Aorta (tissue), 5 donors: ENCODE measurements around the gene RNF151. TPM values are rescaled to one million over a fixed set of nuclear protein-coding genes. Genes with fewer than 3 reads are reported as not detected.
"Not testable (repeated sequence)": the region's sequence is repeated elsewhere in the genome, so short reads cannot be mapped to it uniquely, and the experiment has no call there.

Source experiments
- ATAC-seq: fragments of 200-7000 bp; cut with Tn5 transposase; one replicate; pipeline ENCODE4 v1.9.1; 2022; ENCODE audit warnings: moderate library complexity; ENCODE audit not compliant: low FRiP score
- DNase-seq, 2 donors: peaks; one replicate each; pipeline ENCODE4 v3.0.0-alpha.2; 2020
- H3K27ac ChIP-seq, 2 donors: one replicate each; pipeline ENCODE4 v1.5.1; 2013; ENCODE audit warnings: low read length in 2 of 2, mild to moderate bottlenecking in 2 of 2, moderate library complexity in 2 of 2, control low read depth in 1 of 2, inconsistent platforms in 1 of 2, low read depth in 1 of 2
- H3K27me3 ChIP-seq, 2 donors: one replicate each; pipeline ENCODE4 v1.6.1; 2013; ENCODE audit warnings: control low read depth in 1 of 2, low read length in 1 of 2, mild to moderate bottlenecking in 1 of 2, moderate library complexity in 1 of 2; ENCODE audit not compliant: insufficient read depth in 2 of 2, control insufficient read depth in 1 of 2
- H3K36me3 ChIP-seq, 2 donors: one replicate each; pipeline ENCODE4 v1.6.1; 2013; ENCODE audit warnings: control low read depth in 1 of 2, low read length in 1 of 2, mild to moderate bottlenecking in 1 of 2; ENCODE audit not compliant: insufficient read depth in 2 of 2, control insufficient read depth in 1 of 2
- H3K4me1 ChIP-seq, 2 donors: one replicate each; pipeline ENCODE4 v1.6.1; 2013; ENCODE audit warnings: low read length in 2 of 2, control low read depth in 1 of 2, mild to moderate bottlenecking in 1 of 2, moderate library complexity in 1 of 2; ENCODE audit not compliant: insufficient read depth in 2 of 2, control insufficient read depth in 1 of 2
- H3K4me3 ChIP-seq, 2 donors: one replicate each; pipeline ENCODE4 v1.5.1; 2013; ENCODE audit warnings: low read length in 2 of 2, control low read depth in 1 of 2, mild to moderate bottlenecking in 1 of 2
- H3K9me3 ChIP-seq: one replicate; pipeline ENCODE4 v1.6.1; 2013; ENCODE audit warnings: mild to moderate bottlenecking, low read length; ENCODE audit not compliant: control insufficient read depth
- WGBS, 2 donors: extraction: QIAGEN DNeasy Blood & Tissue Kit; methylation state at CpG; one replicate each; pipeline ENCODE4 v1.1.7; 2013; 5-methylcytosine and 5-hydroxymethylcytosine counted together
- intact Hi-C, 2 donors: fragments of 100-400 bp; cut with DNase I; formaldehyde crosslinking; loops; one replicate each; pipeline versions ENCODE4 v1.14.2 to v1.15.0; 2022
- polyA plus RNA-seq, 2 donors: library from polyadenylated mRNA; stranded (reverse); fragments of 200-250 nt; gene quantifications; one replicate each; pipeline ENCODE4 v1.2.3, GENCODE V29; 2013
- total RNA-seq, 2 donors: library from RNA; stranded (reverse); fragmentation: NEBNext Ultra II Directional; extraction: Animal tissue kit (Norgen Biotek cat#: 25700); gene quantifications; one replicate each; pipeline ENCODE4 v1.2.1, GENCODE V29; 2021
- donor health status: healthy with polysubstance abuse.
- donor health status: Bipolar disorder and iron deficiency.
- donor health status: DM: no; HTN: no; CAD: no.
- donor health status: DM: no; HTN: no; CAD: no.
- donor health status: DM: yes; HTN: yes; CAD: no.

The RNF151 gene
- total and polyA plus RNA-seq, 4 donors = not detected

- Histone ChIP-seq H3K27ac (no peak overlapping the region), H3K4me3 (no peak overlapping the region), H3K36me3 (peaks cover 0 to 4% of the 10 kb centered on the region in 2 donors), H3K27me3 (no peaks in the 10 kb centered on the region), H3K9me3 (no peaks in the 10 kb centered on the region), H3K4me1 (no peaks in the 10 kb centered on the region)
- intact Hi-C loops = no loop called here
- 92 to 93% methylated on average over 11 of the region's 11 CpGs for WGBS, 2 donors
- DNase-seq (peak in 1 of 2 donors; percentile 56), ATAC-seq (no peak)
These were observed 29.6 kb upstream of the RNF151 start for GRCh38 chr16:1936945-1937479.

- H3K27ac ChIP-seq = no peak overlapping the region
- H3K27me3 ChIP-seq = no peaks in the 10 kb centered on the region
- DNase-seq = peak in 1 of 2 donors; percentile 66
- no peaks in the 10 kb centered on the region for H3K4me1 ChIP-seq
- peaks cover 0 to 4% of the 10 kb centered on the region in 2 donors for H3K36me3 ChIP-seq
- H3K4me3 ChIP-seq = no peak overlapping the region
- WGBS, 2 donors = 93 to 96% methylated on average over 10 of the region's 10 CpGs
- intact Hi-C loops = no loop called here
- no peaks in the 10 kb centered on the region for H3K9me3 ChIP-seq
- no peak for ATAC-seq
These were observed 28.3 kb upstream of the RNF151 start for GRCh38 chr16:1938316-1938715.

GRCh38 chr16:1938910-1939309 lies 27.7 kb upstream of the RNF151 start:
- H3K4me3 ChIP-seq = no peak overlapping the region
- no peak overlapping the region for H3K27ac ChIP-seq
- peaks cover 0 to 4% of the 10 kb centered on the region in 2 donors for H3K36me3 ChIP-seq
- H3K9me3 ChIP-seq = no peaks in the 10 kb centered on the region
- intact Hi-C loops = no loop called here
- H3K27me3 ChIP-seq = no peaks in the 10 kb centered on the region
- no peaks in the 10 kb centered on the region for H3K4me1 ChIP-seq
- WGBS, 2 donors = 92 to 94% methylated on average over 16 to 17 of the region's 17 CpGs
- peak in 1 of 2 donors; percentile 71 for DNase-seq
- no peak for ATAC-seq

- H3K36me3 ChIP-seq, H3K9me3 ChIP-seq, H3K27ac ChIP-seq, intact Hi-C loops, H3K27me3 ChIP-seq, ATAC-seq, H3K4me3 ChIP-seq, H3K4me1 ChIP-seq, DNase-seq: not testable (repeated sequence)
- 94 to 98% methylated on average over 8 of the region's 8 CpGs for WGBS, 2 donors
These were observed 26.8 kb upstream of the RNF151 start for GRCh38 chr16:1939833-1940232.

- no peaks in the 10 kb centered on the region for H3K4me1 ChIP-seq
- ATAC-seq (no peak), DNase-seq (peak in 1 of 2 donors; percentile 64)
- peaks cover 0 to 4% of the 10 kb centered on the region in 2 donors for H3K36me3 ChIP-seq
- intact Hi-C loops = no loop called here
- WGBS, 2 donors = 93% methylated on average over 23 of the region's 23 CpGs
- no peaks in the 10 kb centered on the region for H3K9me3 ChIP-seq
- H3K27ac ChIP-seq = no peak overlapping the region
- no peaks in the 10 kb centered on the region for H3K27me3 ChIP-seq
- no peak overlapping the region for H3K4me3 ChIP-seq
These were observed 26.1 kb upstream of the RNF151 start for GRCh38 chr16:1940273-1941161.

- 88% methylated on average over 30 of the region's 30 CpGs for WGBS, 2 donors
- intact Hi-C loops = no loop called here
- no peak overlapping the region for H3K27ac ChIP-seq
- ATAC-seq (no peak), DNase-seq (peak in 1 of 2 donors; percentile 70)
- H3K4me3 ChIP-seq = no peak overlapping the region
- H3K4me1 ChIP-seq = no peaks in the 10 kb centered on the region
- no peaks in the 10 kb centered on the region for H3K27me3 ChIP-seq
- H3K36me3 ChIP-seq = peaks cover 0 to 4% of the 10 kb centered on the region in 2 donors
- H3K9me3 ChIP-seq = no peaks in the 10 kb centered on the region
These were observed 25.3 kb upstream of the RNF151 start for GRCh38 chr16:1941162-1942046.

- Histone ChIP-seq H3K9me3 (no peaks in the 10 kb centered on the region), H3K4me1 (no peaks in the 10 kb centered on the region), H3K4me3 (peak overlapping the region; percentile 7 to 64), H3K27me3 (no peaks in the 10 kb centered on the region), H3K36me3 (peaks cover 0 to 4% of the 10 kb centered on the region in 2 donors), H3K27ac (peak overlapping the region in 1 of 2 donors; percentile 6)
- WGBS, 2 donors = 7 to 8% methylated on average over 8 to 17 of the region's 17 CpGs
- intact Hi-C loops = no loop called here
- ATAC-seq (peak; percentile 31), DNase-seq (peak in 1 of 2 donors; percentile 78)
These were observed 24.4 kb upstream of the RNF151 start for GRCh38 chr16:1942047-1942809.
